ENCODE results near the gene PRIM1. TPM values are rescaled to one million over a fixed set of nuclear protein-coding genes. Genes with fewer than 3 reads are reported as not detected.

Gene PRIM1
- total and polyA plus RNA-seq, 2 of the 4 experiments (the other 2 are of a cell fraction): 8.6 to 12.0 TPM

DNA sequence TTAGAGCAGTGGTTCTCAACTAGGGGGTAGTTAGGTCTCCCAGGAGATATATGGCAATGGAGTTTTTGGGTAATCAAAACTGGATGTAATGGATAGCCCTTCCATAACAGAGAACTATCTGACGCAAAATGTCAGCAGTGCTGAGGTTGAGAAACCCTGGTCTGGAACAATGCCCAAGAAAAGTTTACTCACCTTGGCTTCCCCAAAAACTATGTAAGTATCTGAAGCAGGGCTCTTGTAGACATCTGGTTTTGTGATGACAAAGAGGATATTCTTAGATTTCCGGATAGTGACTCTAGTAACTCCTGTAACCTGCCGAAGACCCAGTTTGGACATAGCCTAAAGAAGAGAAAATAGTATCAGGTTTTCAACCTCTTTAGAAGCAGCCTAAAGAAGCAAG lies 38.8 kb downstream of the PRIM1 start:
- Histone ChIP-seq H3K23ac (ENCODE audit: low read depth, low read length) (no peak overlapping the region), H4K8ac (ENCODE audit: low read depth in 2 of 2, low read length in 2 of 2) (no peak overlapping the region), H2BK15ac (ENCODE audit: low read depth, low read length) (no peak overlapping the region), H3K36me3 (ENCODE audit: control insufficient read depth, insufficient read depth, low read length) (peaks cover 38% of the 10 kb centered on the region), H2BK120ac (ENCODE audit: low read depth, low read length) (no peak overlapping the region), H3K4me2 (ENCODE audit: low read depth, low read length) (no peak overlapping the region), H4K5ac (ENCODE audit: low read depth, low read length) (no peak overlapping the region), H3K79me1 (ENCODE audit: low read depth in 1 of 2, low read length in 2 of 2) (peaks cover 13 to 42% of the 10 kb centered on the region in 2 experiments; a peak in 3 of 4 replicates), H3K4me1 (ENCODE audit: control insufficient read depth, insufficient read depth, low read length) (peaks cover 10% of the 10 kb centered on the region), H3K9me3 (ENCODE audit: control insufficient read depth, insufficient read depth, low read length) (no peaks in the 10 kb centered on the region), H2AFZ (replicated peaks; ENCODE audit: low read length, poor library complexity) (no peak overlapping the region), H3K14ac (replicated peaks; ENCODE audit: low read depth, low read length) (no peak overlapping the region), H3K9ac (ENCODE audit: low read depth, low read length) (no peak overlapping the region), H2BK5ac (ENCODE audit: low read depth, low read length, poor library complexity, severe bottlenecking) (no peak overlapping the region), H3K4ac (ENCODE audit: low read depth, low read length) (no peak overlapping the region), H4K20me1 (ENCODE audit: insufficient read depth, low read length) (peaks cover 44% of the 10 kb centered on the region), H3K4me3 (ENCODE audit: insufficient read depth, low read depth, low read length) (no peak overlapping the region), H3K56ac (ENCODE audit: extremely low read depth, insufficient read depth, low read length) (no peak overlapping the region), H3K27ac (ENCODE audit: insufficient read depth, low read length) (no peak overlapping the region), H3K9me1 (ENCODE audit: insufficient read depth, low read length) (peaks cover 17% of the 10 kb centered on the region), H2AK5ac (ENCODE audit: low read depth, low read length) (no peak overlapping the region), H2BK20ac (ENCODE audit: low read depth, low read length) (no peak overlapping the region), H4K91ac (ENCODE audit: insufficient read depth, low read depth, low read length) (no peak overlapping the region), H2AK9ac (replicated peaks; ENCODE audit: low read depth, low read length, poor library complexity) (no peak overlapping the region), H3K18ac (ENCODE audit: low read depth, low read length) (no peak overlapping the region), H3K27me3 (ENCODE audit: control insufficient read depth, insufficient read depth, low read length) (no peaks in the 10 kb centered on the region)
- no CpG with 5 or more reads among the region's 3 CpGs for WGBS, 2 experiments (ENCODE audit: extremely low coverage in 2 of 2, insufficient read length in 1 of 2)
- no peak for ATAC-seq (ENCODE audit: low read depth)
- no peak for DNase-seq
- ChIA-PET CTCF (no interaction called here), POLR2A (ENCODE audit: unreplicated experiment) (no interaction called here)
- TF ChIP-seq RFX5 (IDR thresholded peaks at IDR 0.05; ENCODE audit: low read depth, low read length) (no peak), NFE2L2 (IDR thresholded peaks at IDR 0.05; ENCODE audit: low read depth, low read length) (no peak)
- dilution Hi-C loops (cut with HindIII; ENCODE audit: low sequenced_read_pairs, unreplicated experiment) (no loop called here), in situ Hi-C loops (cut with MboI; ENCODE audit: low sequenced_read_pairs) (no loop called here), intact Hi-C loops (cut with micrococcal nuclease) (no loop called here)
- BruUV-seq (replicated peaks): no TSS peak

Data from IMR-90 (cell line).